CD4-positive, alpha-beta T cell treated with Interleukin-10 for 1 hour (primary cell): ENCODE data around the gene HUS1.

ENCODE experiments used
- DNase-seq: peaks from one replicate; pipeline ENCODE4 v3.0.0-alpha.2; 2020

Gene HUS1

DNA sequence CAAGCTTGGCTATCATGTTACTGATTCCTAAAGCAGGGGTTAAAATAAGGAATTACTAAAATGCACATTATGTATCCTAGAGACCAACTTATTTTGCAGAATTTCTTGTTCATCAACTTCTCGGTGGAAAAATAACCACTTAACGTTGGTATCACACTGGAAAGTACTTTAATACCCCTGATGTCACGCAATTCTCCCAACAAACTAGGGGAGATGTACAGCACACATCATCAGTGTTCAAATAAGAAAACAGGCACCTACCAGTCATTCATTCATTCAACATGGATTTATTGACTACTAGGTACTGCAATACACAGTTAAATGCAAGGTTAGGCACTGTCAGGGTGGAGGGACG lies 648 bp downstream of the HUS1 start:
- no peak for DNase-seq

DNA sequence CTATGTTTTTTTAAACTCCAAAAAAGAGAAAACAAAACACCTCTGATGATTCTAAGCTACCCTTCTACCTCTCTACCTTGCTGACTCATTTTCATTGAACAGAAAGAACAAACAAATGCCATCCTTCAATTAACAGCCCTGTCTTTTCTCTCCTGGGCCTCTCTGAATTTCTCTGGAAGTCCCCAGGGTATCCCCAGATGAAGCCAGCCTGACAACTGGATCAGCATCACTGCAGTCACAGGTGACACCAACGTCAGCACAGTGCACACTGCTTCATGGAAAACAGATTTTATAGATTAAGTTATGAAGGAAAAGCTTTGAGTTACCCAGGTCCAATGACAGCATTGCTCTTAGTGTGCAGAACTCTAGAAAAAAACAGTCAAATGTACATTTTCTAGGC lies 5.7 kb downstream of the HUS1 start:
- DNase-seq, result no peak

DNA sequence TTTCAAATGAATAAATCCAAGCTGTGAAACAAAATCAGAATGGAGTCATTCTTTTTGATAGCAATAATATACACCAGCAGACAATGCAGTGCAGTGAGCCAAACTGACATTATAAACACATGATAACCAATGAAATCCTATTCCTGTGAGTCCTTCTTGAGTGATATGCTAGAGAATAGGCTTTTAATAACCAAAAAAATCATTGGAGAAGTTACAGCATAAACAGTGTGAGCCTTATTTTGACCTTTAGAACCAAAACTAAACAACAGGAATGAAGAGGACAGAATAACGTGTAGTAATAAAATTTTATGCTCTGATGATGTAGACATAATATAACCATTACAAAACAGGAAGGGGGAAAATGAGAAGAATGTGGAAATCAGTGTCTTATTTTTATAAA lies 8.7 kb downstream of the HUS1 start:
- DNase-seq, result no peak

DNA sequence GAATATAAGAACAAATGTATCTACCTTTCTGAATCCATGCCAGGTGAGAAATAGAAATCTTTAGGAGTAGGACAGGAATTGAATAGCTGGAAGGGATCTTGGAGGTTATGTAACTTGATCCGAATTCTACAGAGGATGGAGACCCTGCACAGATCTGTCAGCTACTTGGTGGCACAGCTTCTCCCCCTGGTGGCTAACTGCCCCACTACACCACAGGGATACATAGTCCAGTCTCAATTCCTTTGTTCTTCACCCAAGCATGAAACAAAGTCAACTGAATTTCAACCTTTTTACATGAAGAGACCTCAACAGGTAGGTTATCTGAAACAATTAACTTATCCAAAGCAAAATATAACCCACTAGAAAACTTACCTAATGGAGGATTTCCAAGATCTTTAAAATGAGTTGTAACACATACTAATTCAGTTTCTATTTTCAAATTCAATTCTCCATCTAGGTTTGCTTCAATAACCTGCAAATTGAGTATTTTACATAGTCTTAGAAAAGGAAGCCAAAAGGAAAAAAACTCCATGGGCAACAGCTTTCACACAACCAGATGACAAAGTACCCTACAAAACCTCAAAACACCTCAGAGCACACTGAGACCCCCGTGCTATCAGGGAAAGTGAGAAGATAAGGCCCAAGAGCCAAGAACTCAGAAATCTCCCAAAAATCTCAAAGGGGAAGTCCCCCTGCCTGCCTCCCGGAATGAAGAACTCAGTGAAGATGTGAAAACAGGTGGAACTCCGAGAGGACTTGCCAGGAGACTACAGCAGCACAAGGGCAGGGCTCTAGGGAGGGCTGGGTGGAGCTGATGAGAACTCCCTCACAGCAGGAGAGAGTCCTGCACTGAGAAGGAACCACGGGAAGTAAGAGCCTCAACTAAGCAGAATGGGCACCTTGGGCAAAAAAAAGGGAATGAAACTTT lies 10.3 kb downstream of the HUS1 start:
- peak; percentile 57 for DNase-seq

DNA sequence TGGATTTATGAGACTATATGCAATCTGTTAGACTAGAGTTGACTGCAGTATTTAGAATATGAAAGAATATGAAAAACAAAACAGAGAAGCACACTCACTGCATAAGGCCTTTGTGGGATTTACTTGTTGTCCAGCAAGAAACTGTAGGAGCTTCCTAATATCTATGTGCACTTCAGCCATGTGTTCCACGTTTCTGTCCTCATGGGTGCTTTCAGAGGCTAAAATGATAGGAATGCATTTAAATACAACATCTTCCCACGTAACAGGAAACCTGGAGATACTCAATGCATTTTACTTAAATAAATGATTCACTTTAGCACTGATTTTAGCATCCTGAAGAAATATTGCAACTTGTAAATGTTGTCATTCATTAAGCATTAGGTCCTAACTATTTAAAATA lies 11.7 kb downstream of the HUS1 start:
- no peak for DNase-seq

DNA sequence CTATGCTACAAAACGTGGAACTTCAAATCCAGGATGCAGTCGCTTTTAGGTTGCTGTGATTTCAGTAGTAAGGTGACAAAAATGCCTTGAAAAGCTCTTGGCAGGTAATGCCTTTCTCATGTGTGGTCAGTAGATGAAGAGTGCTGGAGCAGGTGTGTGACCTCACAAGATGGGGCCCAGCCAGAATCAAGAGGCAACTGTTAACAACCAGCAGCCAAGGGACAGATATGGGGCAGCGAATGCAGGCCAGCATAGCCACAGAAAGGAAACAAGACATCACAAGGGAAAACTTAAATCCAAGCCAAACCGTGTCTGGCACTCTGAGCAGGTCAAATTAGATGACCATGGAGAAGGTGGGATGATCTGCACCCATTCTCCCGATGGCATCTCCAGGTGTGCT lies 12.3 kb downstream of the HUS1 start:
- no peak for DNase-seq

DNA sequence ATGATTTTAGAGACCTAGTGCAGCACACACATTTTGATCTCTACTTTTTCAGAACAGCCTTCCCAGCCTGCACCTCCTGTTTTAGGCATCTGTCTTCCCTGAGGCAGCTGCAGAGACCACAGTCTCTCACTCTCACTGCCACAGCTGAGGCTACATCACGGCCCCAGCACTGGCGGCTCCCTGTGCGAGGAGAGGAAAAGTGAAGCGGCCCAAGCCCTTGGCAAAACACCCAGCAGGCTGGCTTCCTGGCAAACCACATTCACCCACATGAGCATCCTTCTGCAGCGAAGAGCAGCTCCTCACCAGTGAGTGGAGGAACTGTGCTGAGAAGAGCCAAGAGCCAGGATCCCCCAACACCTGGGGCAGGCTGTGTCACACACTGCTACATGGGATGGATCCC lies 14.0 kb downstream of the HUS1 start:
- DNase-seq, result no peak

DNA sequence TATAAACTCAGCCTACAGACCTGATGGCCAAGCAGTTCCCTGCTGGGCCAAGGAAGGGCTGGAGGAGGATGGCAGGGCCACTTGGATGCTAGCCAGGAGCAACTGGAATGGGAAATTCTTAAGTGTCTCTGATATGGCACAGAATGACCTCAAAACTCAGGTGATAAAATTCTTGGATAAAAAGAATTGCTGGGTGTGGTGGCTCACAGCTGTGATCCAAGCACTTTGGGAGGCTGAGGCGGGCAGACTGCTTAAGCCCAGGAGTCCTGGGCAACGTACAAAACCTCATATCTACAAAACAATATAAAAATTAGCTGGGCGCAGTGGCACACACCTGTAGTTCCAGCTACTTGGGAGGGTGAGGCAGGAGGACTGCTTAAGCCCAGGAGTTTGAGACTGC lies 17.2 kb downstream of the HUS1 start:
- no peak for DNase-seq

DNA sequence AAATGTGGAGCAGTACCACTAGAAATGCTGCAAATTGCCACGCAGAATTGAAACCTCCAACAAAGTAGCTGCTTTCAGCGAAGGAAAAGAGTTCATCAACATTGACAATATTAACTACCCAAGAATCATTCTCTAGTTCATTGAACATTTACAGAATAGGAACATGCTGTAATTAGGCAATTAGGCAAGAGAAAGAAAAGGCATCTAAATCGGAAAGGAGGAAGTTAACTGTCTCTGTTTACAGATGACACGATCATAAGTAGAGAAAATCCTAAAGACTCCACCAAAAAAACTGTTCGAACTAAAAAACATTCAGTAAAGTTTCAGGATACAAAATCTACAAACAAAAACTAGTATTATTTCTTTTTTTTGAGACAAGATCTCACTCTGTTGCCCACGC lies 22.3 kb downstream of the HUS1 start:
- no peak for DNase-seq

DNA sequence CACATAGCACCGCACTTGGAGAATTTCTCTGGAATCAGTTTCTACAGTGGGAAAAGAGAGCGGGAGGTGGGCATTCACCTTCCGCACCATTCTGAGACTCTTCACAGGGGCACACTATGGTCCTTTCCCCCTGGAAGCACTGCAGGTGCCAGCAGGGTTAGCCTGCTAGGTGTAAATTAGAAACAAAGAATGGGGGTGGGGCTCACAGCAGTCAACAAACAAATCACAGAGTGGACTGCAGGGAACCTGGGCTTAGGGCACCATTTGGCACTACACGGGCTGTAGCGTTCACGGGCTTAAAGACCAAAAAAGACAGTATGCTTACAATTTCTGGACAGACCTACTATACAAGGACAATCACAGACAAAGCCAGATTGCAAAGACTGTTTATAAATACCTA lies 23.2 kb downstream of the HUS1 start:
- no peak for DNase-seq

DNA sequence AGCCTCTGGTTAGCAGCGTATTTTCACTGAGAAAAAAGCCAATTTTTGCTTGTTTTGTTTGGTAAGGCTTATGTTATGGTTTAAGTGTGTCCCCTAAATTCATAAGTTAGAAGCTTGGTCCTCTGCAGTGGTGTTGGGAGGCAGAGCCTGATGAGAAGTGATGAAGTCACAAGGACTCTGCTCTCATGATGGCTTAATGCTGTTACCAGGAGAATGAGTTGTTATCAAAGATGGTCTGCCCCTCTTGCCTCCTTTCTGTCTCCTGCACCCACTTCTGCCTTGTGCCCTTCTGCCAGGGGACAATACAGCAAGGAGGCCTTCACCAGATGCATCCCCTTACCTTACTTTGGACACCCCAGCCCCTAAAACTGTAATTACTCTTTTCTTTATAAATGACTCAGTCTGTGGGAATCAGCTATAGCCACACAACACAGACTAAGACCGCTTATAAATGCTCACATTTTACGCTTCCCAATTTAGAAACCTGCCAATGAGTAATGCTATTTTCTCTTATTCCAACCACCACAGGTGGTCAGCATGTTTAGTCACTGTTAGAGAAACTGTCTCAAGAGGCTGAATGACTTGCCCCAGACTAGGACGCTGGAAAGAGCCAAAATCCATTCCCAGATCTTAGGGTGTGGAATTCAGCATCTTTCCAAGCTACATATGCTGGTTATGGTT lies 25.0 kb downstream of the HUS1 start:
- DNase-seq, result no peak

DNA sequence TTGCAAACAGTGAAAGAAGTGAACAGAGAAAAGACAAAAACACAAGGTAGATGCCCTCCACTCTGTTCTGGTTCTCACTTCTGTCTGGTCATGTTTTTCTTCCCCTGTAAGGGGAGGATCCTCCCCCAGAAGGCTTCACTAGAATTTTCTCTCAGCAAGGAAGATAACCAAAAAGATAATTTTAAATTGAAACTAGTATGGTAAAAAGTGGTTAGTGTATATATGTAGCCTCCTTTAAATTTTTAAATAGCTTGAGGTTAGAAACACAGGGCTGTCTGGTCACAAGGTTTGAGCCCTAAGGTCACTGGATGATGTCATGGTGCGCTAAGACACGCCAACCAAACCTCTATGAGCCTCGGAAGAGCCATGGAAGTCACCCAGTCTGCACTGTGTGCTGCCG lies 25.6 kb downstream of the HUS1 start:
- no peak for DNase-seq

DNA sequence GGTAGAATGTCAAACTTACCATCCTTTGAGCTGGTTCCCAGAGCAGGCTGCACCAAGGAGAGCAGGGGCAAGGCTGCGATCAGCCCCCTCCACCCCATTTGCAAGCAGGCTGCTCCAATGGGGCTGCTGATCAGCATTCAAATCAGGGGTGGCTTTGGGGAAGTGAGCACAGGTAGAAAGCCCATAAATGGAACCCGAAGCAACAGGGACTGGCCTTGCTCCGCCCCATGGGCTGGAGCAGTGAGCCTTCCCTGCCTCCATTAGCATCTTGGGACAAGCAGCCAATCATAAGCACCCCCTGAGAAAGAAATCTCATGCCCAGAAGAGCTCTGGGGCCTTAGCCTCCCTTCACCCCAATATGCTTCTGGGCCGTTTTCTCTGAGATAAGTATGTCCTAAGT lies 27.2 kb downstream of the HUS1 start:
- DNase-seq, result no peak

DNA sequence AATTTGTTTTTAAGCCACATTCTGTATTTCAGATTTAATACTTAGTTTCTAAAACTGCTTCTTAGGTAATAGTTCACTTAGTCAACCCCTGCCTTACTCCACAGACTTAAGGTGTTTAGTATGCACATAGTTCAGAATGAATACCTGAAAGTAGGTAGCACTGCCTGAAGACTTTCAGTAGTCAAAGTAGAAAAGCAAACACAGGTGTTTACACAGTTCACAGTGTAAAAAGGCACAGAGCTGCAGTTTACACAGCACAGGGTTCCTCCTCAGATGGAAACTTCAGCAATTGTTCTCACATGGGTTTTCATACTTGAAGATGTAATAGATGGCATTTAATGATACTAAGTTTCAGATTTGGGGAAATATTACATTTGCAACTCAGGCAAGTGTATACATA lies 28.0 kb downstream of the HUS1 start:
- DNase-seq, result no peak

DNA sequence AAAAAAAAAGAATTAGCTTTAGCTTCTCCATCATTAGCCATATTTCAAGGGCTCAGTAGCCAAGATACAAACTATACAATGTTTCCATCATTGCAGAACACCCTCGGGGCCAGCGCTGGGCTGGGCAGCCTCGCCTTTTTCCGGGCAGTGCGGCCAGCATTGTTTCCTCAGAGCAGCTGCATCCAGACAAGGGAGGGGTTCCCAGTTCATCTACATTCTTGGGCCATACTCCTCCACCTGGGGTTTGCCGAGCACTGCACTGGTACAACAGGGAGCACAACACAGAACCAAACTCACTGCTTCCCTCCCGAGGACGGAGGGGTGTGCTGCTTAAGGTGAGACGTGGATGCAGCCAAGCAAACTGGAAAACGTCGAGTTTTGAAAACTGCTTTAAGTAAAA lies 28.7 kb downstream of the HUS1 start:
- no peak for DNase-seq

DNA sequence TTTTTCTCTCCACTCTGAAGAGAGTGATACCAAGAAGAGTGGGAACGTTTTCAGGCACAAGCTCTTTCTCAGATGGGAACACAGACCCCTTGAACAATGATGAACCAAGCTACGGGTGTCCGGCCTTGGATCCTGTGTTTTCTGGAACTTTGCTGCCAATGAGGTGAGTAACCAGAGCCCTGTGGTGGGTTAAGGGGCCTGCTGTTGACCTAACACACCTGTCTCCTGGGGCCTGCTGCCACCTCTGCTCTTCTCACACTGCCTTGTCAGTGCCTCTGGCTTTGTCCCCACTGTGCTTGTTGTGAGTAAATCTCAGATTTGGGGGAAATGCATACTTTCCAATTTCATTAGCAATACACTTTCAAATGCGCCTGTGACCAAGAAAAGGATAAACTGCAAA lies 29.7 kb downstream of the HUS1 start:
- no peak for DNase-seq

DNA sequence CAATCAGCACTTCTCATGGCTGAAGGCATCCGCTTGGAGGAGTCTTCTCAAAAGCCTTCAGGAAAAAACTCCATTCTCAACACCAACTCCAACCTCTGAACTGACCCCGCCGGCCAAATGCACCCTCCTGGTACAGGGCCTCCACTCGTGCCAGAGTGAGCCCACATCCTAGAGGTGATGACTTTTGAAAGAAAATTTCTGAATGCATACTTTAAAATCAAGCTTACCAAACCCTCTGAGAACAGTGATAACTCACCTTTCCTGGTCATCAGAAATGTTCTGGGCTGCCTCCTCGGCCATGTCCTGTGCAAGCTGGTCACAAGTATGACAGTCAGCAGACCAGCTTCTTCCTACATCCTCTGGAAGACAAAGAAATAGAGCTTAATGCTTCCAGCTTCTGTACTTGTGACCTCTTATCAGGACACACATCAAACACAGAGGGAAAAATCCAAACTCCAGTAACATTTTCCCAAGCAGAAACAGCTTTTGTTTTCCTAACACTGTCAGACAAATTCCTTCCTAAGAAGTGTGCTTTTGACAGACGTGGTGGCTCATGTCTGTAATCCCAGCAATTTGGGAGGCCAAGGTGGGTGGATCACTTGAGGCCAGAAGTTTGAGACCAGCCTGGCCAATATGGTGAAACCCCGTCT lies 31.1 kb downstream of the HUS1 start, which contains the start of gene PKD1L1:
Gene PKD1L1 (minus strand): TSS at position 326 of the 650 bp plus-strand sequence. CDS start 26 bp downstream, at position 300.
- DNase-seq, result no peak

DNA sequence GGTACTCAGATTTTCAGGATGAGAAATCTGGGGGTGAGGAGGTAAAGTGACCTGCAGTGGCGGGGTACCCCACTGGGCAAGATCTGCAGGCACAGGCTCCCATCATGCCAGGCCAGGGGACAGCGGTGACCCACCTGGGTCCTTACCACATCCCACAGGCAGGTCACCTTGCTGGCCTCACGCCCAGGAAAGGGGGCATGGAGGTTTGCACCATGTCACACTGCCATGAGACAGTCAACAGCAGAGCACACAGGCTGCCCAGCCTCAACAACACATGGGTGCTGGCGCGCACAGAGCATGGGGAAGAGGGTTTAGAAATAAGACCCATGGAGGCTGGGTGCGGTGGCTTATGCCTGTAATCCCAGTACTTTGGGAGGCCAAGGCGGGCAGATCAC lies 32.1 kb downstream of the HUS1 start:
- no peak for DNase-seq

DNA sequence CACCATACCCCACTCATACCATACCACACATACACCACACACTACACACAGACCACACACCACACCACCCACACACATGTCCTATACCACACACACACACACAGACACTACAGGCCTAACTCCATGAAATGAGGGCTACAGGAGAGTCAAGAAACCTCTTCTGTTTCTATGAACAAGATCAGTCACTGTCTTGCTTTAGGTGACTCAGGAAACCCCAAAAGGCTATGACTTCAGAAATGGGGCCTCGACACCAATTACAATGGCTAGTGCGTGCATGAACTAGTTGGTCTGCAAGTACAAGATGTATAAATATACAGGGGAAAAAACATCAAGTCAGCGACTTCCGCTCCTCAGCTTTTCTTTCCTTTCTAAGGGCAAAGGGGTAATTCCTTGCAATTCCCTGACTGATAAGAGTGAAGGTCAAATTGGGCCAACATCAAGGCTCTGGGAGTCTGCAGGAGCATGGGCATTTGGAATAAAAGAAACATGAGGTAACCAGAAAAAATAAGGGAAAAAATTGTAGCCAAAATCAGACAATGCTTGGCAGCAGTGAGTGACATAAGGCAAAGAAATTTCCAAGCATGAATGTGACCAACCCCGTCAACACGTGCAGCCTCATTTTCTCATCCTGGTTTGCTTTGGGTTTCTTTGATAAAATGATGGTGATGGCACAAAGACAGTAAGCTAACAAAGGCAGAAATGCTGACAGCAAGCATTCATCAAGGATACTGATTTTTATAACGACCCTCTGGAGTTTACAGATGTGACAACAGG lies 32.6 kb downstream of the HUS1 start:
- no peak for DNase-seq

DNA sequence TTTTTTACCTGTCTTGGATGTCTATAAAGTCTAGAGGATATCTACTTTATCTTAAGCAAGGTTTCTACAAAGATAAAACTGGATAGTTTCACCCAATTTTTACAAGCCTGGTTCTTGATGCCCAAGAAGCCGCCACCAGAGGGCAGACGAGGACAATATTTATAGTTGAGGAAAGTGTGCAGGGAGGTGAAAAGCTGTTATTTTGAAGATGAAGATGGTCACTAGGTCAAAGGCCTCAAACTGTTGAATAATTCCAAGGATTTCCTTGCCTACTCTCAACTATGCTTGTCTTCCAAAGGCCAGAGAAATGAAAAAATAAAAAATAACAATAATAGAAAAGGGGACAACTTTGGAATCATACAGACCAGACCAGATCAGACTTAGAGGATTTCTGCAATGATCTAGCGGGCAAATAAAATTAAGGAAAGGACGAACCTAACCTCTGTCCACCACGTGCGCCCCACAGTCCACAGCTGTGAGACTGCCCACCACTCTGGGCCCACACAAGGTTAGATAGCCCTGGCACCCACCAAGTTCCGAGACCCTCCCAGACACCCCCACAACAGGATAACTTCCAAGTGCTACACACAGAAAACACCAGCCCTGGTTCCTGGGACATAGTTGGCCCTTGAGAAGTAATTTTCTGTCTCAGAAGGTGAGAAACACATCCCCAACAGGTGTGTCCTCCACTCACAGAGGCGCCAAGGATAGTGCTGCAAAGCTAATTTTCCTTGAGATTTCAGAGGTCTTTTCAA lies 34.0 kb downstream of the HUS1 start:
- DNase-seq, result peak; percentile 70

DNA sequence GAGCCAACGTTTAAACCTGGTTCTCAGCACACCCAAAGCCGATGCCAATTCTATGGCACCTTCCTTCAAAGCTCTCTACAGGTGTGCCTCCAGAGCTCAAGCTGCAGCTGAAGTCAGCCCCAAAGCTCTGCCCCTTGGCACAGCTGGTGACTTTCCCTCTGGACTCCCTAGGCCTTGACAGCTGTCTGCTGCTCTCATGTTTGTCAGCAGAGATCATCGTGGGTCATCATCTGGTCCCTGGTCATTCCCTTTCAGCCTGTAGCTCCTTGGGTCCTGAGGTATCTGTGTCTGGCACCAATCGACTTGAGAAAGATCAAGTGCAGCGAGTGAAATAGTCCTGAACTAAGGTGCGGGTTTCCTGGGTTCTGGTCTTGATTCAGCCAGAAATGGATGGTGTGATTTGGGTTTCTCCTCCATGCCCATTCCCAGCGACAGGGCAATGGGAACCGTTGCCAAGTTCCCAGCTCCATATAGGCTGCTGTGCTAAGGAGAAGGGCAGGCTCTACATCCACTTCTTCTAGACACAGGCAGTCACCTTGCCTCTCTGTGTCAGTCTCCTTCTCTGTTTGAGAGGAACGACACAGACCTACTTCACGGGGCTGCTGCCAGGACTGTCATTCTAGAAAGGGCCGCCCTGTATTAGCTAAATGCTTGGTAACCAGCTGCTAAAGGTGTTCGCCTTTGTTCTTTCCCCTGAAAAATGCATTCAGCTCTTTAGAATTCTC lies 34.7 kb downstream of the HUS1 start:
- DNase-seq, result no peak
